GM18861 (cell line): ENCODE data around the gene NPL.

Experiments used
- ATAC-seq: cut with Tn5 transposase; IDR thresholded peaks from one replicate; pipeline ENCODE4 v1.9.1; 2021; ENCODE audit not compliant: unreplicated experiment

The NPL gene

DNA sequence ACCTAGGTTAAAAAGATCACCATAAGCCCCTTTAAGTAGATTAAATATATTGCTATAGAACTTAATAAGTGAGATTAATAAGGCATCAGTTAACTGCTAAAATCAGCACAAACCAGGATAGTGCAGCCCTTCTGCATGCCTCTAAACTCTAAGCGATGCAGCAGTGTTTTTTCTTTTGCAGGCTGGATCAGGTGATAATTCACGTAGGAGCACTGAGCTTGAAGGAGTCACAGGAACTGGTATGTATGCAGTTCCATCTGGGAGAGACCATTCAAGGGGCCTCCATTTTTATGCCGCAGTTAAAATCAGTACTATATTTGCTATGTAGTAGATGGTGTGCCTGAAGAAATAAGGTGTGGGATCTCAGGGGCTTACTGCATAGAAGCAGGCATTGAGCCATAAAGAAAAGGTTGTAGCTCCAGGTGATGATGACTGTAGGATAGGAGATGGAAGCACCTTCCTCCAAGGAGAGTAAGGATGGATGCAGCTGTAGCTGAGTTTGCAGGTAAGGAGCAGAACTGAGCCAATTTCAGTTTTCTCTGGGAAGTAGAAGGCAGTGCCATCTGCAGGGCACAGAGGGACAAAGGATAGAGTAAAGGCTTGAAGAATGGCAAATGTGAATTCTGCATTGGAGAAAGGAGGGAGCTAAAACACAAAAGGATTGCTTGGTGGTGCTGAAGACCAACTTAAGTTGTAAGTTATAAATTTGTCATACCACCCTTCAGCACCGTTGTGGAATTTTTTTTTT is 22.6 kb downstream of the NPL start:
- no peak for ATAC-seq

DNA sequence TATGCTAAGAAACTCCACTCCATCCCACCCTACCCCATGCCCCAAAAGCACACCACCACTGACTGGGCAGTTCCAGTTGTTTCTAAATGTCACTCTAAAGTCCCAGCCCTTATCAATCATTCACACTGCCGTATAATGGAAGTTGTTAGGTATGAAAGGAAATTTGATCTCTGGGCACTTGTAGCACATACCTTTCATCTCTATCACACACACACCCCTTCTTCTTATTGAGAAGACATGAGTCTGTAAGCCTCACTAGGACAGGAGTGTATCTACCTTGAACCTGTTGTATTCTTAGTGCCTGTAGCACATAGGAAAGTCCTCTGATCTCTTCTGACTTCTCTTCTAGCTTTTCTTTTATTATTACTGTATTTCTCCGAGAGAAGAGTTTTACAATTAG is 27.3 kb downstream of the NPL start:
- ATAC-seq: no peak

DNA sequence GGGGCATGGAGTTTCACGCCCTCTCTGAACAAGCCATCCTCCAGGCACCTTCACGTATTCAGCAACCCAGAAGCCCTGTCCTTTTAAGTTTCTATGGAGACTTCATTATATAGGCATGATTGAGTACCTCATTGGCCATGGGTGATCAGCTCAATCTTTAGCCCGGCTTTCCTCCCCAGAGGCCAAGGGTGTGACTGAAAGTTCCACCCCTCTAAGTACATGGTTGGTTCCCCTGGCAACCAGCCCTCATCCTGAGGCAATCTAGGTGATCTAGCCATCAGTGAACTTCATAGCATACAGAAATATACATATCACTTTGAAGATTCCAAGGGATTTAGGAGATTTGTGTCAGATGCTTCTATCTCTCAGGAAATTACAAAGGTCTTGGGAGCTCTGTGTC is 28.2 kb downstream of the NPL start:
- no peak for ATAC-seq

DNA sequence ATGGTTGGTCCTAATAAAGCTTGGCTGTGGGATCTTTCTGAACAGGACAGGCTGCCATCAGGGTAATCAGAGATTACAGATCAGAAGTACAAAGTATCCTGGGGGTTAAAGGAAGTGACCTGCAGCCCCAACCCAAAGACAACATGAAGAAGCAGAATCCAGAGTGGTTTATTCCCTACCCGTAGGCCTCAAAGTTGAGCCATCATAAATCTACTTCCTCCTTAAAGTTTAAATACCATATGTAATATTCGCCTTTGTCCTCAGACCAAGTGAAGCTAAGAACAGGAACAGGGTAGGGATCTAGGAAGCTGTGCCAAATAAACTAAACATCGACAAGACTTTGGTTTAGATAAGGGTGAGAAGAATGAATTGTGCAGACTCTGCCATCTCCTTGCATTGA is 33.6 kb downstream of the NPL start:
- ATAC-seq: no peak

DNA sequence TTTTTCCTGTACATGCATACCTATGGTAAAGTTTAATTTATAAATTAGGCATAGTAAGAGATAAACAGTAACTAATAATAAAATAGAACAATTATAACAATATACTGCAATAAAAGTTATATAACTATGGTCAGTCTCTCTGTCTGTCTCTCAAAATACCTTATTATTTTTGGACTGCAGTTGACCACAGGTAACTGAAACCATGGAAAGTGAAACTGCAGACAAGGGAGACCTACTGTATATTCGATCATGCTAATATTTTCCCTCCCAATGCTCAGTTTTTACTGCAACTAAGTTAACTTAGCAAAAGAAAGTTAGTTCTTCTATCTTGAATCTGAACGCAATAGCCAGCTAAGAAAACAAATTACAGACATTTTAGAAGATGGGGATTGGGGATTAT is 37.3 kb downstream of the NPL start:
- no peak for ATAC-seq

DNA sequence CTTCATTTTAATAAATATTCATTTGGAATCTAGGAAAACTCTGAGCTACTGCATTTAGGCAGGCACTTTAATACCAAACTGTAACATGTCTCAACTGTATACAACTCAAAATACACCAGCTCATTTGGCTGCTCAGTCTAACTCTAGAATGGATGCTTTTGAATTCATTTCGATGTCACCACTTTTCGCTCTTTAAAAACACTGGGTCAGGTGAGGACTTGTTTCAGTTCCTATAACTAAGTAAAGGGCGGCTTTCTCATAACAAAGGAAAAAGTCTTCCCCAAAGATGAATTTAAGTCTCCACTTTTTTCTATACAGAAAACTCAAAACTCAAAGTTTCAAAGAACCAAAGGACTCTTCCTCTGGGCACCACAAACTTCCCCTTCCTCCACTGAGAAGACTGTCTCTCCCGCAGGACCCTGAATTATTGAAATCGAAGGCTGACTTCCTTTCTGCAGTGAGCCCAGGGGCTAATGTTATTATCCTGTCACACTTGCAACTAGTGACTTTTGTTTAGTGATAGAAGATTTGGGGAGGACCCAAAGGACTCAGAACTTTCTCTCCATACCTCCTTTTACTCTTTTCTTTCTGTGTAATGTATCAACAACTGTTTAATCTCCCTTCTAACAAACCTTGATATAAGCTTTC is 39.8 kb downstream of the NPL start:
- ATAC-seq: peak; percentile 44

DNA sequence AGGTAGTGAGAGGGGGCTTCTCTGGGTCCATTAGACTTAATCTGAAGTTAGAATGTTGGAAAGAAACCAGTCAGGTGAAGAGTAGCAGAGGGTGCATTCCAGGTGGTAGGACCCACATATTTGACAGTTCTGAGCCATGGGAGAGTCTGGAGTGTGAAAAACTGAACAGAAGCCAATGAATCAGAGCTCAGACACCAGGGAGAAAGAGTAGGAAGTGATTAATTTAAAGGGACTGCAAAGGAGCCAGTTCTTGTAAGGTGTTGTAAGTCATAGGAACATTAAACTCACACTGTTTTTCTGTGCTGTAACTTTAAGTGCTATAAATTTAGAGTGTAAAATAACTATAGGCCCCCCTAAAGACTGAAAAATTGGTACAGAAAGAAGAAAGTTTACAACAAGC is 43.7 kb downstream of the NPL start:
- no peak for ATAC-seq

DNA sequence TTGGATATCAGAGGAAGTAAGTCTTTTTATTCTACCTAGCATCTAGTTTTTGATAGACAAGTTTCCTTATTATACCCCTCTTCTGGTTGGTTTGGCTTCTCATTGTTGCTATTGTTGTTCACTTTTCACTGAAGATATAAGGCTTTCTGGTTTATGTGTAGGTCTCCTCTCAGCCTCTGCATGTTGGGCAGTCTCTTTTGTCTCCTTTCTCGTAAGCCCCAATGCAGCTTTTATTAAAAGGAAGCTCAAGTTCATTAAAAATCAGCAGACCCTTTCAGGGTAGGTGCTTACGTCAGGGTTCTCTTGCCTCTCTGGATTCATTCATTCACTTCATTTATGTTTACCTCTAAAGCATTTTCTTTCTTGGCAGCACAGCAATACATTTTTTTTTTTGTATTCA is 44.8 kb downstream of the NPL start:
- ATAC-seq: no peak

DNA sequence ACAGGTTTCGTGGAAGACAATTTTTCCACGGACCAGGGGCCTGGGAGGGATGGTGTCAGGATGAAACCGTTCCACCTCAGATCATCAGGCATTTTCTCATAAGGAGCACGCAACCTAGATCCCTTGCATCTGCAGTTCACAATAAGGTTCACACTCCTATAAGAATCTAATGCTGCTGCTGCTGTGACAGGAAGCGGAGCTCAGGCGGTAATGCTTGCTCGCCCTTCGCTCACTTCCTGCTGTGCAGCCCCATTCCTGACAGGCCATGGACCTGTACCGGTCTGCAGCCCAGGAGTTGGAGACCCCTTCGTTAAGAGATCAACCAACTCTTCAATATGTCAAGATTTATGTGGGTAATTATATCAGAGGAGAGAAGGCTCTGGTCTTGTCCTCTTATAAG is 46.2 kb downstream of the NPL start:
- ATAC-seq: no peak

DNA sequence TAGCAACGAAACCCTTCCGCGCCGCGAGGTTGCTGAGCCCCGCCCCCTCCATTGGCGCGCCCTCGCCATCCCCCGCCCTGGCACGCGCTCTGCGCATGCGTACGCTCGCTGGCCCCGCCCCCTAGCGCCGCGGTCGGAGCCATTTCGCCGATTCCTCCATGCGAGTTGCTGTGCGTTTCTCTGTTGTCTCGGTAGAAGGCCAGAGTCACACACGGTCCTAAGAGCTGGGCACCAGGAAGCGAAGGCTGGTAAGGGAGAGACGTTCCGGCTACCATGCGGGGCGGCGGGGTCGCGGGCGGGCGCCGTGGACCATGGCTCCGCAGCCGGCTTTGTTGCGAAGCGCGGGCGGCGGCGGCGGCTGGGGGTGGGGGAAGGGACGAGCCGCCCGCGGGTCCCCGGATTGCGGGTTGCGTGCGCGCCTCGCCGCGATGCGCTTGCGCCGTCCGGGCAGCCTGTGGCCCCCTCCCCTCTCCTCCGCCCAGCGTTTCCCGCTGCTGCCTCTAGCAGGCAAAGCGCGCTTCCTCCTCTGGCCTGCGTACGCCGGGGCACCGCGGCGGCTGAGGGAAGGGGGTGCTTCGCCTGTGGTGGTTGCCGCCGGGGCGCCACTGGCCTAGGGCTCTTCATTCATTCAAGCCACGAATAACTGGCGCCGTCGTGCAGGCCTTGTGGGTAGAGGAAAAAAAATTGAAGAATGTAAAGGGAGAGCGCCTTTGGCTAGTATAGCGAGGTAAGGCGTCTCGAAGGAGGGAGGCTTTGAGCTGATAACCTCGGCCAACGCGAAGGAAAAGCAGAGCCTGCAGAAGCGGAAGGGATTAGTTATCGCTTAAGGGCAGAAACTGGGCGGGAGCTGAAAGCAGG is 49.9 kb downstream of the NPL start, which contains the start of gene DHX9:
Gene DHX9 (plus strand): TSS at position 139 of the 858 bp plus-strand sequence. CDS start 3,220 bp downstream, outside the sequence.
- ATAC-seq: peak; percentile 77

DNA sequence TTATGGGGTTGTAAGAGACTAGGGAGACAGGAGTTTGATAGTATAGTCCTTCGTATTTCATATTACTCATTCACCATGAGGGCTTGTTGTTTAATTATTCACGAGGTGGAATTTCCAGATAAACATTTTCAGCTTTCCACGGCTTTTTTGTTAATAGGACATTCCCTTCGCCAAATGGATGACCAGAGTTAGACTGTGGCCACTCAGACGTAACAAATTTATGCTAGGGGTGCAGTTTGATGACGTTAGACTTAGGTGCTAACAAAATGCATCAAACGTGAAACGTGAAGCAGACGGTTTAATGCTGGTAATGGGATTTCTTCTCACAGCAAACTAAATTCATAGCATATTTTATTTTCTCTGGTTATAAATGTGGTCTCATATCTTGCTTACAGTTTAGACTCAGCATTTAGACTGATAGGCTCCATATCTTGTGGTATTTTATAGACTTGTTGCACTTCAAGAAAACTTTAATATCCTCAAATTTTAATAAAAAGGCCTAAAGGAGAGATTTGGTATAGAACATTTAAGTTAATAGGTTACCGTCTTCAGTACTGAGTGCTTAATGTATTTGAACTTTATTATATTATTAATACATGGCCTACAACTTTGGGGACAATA is 51.9 kb downstream of the NPL start:
- no peak for ATAC-seq

DNA sequence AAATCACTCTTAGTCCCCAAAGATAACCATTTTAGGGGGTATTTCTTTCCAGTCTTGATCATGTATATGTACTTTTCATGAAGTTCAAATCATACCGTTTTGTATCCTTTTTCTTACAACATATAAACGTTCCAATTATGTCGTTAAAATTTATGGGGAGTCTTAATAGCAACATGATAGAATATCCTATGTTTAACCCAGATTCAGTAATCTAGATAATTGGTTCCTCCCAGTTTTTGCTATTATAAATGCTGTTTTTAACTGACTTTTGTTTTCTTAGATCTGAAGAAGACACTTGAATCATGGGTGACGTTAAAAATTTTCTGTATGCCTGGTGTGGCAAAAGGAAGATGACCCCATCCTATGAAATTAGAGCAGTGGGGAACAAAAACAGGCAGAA is 52.7 kb downstream of the NPL start:
- ATAC-seq: no peak

DNA sequence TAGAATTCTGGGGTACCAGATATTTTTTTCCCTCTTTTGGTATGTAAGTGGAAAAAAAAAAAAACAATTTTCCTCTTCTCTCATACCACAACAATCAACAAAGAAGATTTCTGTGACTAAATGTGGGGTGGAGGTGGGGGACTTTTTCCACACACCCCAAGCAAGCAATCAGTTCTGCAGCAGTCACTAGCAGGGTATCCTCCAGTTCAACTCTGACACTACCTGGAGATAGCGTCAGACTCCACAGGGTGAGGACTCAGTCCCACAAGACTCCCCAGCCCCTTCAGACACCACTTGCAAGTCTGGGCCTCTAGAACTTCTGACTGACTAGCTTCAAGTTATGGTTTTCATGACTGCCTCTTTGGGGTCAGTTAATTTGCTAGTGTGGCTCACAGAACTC is 55.8 kb downstream of the NPL start:
- ATAC-seq: no peak

DNA sequence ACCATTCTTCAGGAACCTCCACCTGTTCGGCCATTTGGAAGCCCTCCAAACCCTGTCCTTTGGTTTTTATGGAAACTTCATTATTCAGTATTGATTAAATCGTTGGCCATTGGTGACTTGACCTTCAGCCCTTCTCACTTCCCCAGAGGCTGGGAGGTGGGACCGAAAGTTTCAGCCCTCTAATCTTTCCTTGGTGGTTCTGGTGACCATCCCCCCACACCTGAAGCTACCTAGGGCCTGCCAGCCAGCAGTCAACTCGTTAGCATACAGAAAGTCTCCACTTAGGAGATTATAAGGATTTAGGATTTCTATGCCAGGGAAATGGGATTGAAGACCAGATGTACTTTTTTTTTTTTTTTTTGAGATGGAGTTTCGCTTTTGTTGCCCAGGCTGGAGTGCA is 56.3 kb downstream of the NPL start:
- no peak for ATAC-seq

DNA sequence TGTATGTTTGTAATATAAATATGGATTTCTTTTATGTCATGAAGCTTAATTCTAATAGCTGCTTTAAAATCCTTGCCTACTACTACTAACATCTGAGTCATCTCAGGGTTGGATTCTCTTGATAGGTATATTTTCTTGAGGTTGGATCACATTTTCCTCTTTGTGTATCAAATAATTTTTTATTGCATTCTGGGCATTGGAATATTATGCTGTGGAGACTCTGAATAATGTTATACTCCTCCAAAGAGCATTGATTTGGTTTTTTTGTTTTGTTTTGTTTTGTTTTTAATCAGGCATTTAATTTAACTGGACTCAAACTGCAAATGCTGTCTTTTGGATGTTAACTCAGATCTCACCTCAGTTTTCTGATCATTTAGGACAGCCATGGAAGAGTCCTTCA is 57.5 kb downstream of the NPL start:
- ATAC-seq: no peak

DNA sequence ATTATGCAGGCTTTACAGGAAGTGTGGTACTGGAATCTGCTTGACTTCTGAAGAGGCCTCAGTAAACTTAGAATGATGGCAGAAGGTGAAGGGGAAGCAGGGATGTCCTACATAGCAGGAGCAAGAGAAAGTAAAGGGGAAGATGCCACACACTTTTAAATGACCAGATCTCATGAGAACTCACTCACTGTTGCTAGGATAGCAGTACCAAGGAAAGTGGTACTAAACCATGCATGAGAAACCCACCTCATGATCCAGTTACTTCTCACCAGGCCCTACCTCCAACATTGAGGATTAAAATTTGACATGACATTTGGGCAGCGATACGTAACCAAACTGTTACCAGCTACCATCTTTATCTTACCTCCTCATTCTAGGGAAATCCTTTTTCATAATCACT is 59.2 kb downstream of the NPL start:
- ATAC-seq: no peak

DNA sequence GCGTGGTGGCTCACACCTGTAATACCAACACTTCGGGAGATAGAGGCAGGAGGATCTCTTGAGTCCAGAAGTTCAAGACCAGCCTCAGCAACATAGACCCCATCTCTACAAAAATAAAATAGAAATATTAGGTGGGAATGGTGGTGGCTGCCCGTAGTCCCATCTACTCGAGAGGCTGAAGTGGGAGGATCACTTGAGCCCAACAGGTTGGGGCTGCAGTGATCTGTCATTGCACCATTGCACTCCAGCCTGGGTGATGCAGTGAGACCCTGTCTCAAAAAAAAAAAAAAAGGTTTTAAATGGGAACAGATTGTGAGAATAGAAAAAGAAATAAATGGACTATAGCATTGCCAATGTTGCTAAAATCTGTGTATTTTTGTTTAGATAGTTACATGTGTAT is 60.7 kb downstream of the NPL start:
- ATAC-seq: no peak

DNA sequence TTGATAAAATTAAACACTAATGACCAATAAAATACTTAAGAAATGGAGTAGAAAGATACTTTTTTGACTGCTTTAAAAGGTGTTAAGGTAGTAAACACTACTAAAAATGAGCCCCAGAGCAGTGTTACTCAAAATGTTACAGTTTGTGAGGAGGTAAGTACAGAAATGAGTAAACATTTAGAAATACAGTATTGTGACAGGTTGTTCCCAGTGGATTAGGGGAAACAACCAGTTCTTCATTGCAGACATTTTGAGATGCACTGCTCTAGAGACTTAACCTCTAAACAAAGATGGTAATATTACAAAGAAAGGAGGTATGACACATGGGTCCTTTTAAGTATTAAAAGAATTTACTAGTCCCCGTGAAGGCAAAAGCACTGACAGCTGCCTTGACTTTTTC is 62.3 kb downstream of the NPL start:
- ATAC-seq: no peak

DNA sequence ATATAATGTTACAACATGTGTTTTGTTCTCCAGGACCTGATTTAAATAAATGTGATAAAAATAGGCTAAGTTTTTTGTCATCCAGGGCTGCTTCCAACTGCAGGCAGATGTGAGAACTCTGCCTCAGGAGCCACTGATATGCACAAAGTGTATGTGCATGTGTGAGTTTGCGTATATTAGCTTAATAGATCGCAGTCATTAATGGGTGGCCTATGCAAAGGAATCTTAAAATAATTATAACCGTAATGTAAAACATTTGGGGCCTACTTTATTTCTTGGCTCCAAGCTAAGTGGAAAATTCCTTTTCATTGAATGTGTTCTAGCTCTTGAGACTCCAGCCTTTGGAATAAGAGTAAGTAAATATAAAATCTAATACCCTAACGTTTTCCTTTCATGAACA is 66.3 kb downstream of the NPL start:
- ATAC-seq: no peak

DNA sequence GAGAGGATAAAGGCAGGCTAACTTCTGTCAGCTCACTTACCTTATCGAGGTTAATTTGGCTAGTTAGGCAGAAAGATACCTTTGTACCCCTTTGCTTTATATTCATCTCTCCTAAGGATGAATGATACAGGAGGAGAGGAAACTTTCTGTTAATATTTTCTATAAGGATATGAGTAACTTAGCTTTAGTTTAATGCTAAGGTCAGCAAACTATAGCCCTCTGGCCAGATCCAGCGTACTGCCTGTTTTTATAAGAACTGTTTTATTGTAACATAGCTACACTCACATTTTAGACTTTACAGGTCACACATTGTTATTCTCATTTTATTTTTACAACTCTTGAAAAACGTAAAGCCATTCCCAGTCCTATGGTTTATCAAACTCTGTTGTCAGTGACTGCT is 67.6 kb downstream of the NPL start:
- ATAC-seq: no peak

DNA sequence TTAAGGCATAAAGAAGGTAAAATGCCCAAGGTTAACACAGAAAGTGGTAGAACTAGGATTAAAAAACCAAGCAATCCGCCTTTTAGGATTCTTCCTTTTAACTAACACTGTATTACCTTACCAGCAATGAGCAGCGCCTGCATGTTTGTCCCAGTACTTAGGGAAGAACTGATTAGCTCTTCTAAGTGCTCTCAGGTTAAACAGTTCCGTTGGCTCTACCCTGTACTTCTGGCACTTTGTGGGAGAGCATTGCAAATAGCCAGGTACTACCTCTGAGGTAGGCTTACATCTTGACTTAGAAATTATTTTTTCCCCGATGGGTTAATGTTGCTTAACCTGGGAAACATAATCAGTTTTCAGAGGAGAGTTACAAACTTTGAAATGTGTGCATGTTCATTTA is 71.1 kb downstream of the NPL start:
- no peak for ATAC-seq
